Fibroblast of villous mesenchyme (primary cell): Measurements from ENCODE around the gene PRR33. TPM values are rescaled to one million over a fixed set of nuclear protein-coding genes. Genes with fewer than 3 reads are reported as not detected.
A peak's percentile ranks its signal among the peaks of the same experiment; 100 is the strongest.
"Not testable (repeated sequence)": the region's sequence is repeated elsewhere in the genome, so short reads cannot be mapped to it uniquely, and the experiment has no call there.

Experiments used
- DNase-seq: peaks from one replicate; pipeline ENCODE4 v3.0.0-alpha.2; 2010; ENCODE audit warnings: low read depth
- H3K4me3 ChIP-seq: 2 replicates; pipeline ENCODE4 v1.5.1; 2011; ENCODE audit warnings: low read depth, mild to moderate bottlenecking, low read length
- total RNA-seq: library from RNA; depleted of rRNA; stranded (reverse); fragments of >200 nt; gene quantifications from 2 replicates; pipeline ENCODE4 v1.2.3, GENCODE V29; 2012
- TF ChIP-seq, protein P1 (sequence below): IDR thresholded peaks from 2 replicates; pipeline ENCODE4 v1.5.1; 2012; ENCODE audit warnings: low read depth, mild to moderate bottlenecking, low read length; ENCODE audit not compliant: insufficient read depth

The PRR33 gene
- total RNA-seq, 1 donor = not detected

GRCh38 chr11:1876361-1877063 lies 15.2 kb downstream of the PRR33 start:
- TF ChIP-seq, protein P1, sequence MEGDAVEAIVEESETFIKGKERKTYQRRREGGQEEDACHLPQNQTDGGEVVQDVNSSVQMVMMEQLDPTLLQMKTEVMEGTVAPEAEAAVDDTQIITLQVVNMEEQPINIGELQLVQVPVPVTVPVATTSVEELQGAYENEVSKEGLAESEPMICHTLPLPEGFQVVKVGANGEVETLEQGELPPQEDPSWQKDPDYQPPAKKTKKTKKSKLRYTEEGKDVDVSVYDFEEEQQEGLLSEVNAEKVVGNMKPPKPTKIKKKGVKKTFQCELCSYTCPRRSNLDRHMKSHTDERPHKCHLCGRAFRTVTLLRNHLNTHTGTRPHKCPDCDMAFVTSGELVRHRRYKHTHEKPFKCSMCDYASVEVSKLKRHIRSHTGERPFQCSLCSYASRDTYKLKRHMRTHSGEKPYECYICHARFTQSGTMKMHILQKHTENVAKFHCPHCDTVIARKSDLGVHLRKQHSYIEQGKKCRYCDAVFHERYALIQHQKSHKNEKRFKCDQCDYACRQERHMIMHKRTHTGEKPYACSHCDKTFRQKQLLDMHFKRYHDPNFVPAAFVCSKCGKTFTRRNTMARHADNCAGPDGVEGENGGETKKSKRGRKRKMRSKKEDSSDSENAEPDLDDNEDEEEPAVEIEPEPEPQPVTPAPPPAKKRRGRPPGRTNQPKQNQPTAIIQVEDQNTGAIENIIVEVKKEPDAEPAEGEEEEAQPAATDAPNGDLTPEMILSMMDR = peak; percentile 77
- peak overlapping the region; percentile 56 for H3K4me3 ChIP-seq
- peak; percentile 97 for DNase-seq

GRCh38 chr11:1875851-1876301 lies 15.8 kb downstream of the PRR33 start:
- not testable (repeated sequence) for DNase-seq

GRCh38 chr11:1875093-1875850 lies 16.4 kb downstream of the PRR33 start:
- TF ChIP-seq, protein P1 = no peak
- peak overlapping the region; percentile 37 for H3K4me3 ChIP-seq
- no peak for DNase-seq

More at GRCh38 chr11:1875851-1876301, 15.8 kb downstream of the PRR33 start:
- H3K4me3 ChIP-seq = peak overlapping the region; percentile 56

DNA sequence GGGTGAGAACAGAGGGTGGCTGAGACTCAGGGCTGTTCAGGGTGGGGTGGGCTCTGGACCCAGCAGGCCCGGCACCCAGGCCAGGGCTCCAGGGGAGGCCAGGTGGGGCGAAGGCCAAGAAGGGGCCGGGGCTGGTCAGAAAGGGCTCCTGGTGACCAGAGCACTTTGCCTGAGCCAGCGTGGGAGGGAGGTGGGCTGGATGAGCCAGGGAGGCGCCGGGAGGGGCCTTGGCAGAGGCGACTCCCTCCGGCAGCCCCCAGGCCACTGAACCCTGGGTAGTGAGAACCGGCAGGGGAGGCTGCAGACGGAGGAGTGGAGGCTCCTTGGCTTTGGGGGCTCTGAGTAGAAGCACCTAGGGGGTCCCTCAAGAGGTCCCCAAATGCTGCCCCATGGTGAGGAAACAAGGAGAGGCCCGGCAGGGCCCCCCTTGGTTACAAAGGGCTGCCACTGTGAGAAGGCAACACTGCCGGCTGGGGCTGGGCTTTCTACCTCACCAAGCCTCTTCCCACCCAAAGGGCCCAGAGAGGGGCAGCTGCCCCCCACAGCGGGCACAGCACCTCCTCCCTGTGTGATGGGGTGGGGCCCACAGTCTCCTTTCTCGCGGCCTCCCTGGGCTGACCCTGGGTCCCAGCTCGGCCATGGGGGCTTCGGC lies 17.1 kb downstream of the PRR33 start:
- not testable (repeated sequence) for H3K4me3 ChIP-seq, DNase-seq

- DNase-seq, H3K4me3 ChIP-seq: not testable (repeated sequence)
These were observed 17.9 kb downstream of the PRR33 start for GRCh38 chr11:1873813-1874150.

GRCh38 chr11:1873048-1873812 lies 18.5 kb downstream of the PRR33 start:
- DNase-seq = peak; percentile 47

DNA sequence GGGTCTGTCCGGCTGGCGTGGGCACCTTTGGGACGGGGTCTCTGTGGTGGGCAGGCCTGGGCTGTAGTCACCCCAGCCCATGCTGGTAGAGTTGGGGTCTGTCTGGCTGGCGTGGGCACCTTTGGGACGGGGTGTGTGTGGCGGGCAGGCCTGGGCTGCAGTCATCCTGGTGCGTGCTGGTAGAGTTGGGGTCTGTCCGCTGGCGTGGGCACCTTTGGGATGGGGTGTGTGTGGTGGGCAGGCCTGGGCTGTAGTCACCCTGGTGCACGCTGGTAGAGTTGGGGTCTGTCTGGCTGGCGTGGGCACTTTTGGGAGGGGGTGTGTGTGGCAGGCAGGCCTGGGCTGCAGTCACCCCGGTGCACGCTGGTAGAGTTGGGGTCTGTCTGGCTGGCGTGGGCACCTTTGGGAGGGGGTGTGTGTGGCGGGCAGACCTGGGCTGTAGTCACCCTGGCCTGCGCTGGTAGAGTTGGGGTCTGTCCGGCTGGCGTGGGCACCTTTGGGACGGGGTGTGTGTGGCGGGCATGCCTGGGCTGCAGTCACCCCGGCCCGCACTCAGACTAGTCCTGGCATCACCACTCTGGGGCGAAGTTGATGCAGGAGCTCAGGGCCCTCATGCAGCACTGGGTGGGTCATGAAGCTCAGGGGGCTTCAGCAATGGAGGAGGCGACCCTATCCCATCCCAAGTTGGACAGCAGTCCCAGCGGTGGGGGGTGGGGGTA lies 19.3 kb downstream of the PRR33 start:
- TF ChIP-seq, protein P1 = no peak
- H3K4me3 ChIP-seq = peak overlapping the region; percentile 52
- DNase-seq = no peak

More at GRCh38 chr11:1873048-1873812, 18.5 kb downstream of the PRR33 start:
- TF ChIP-seq, protein P1 = no peak
- H3K4me3 ChIP-seq = peak overlapping the region; percentile 15
